Measurements from ENCODE around the gene SMIM45.

The SMIM45 gene

GRCh38 chr22:41932353-41932752 lies 19.6 kb upstream of the SMIM45 start:
- in situ Hi-C loops (cut with MboI; ENCODE audit: low pct_unique_long_range_greater_than_20kb in 2 of 9, low sequenced_read_pairs in 9 of 9, unreplicated experiment in 9 of 9), result loop anchor here in 2 of 9 experiments (25.0 kb wide), 3 partner anchors 120 to 245 kb away; partner anchors contain the start of genes CCDC134 (in 1 of the 2), MEI1 (in 1 of the 2) and SNU13 (in 1 of the 2)
- no peak for ATAC-seq (replicated peaks in 6 of 8)

GRCh38 chr22:41933411-41934177 lies 18.4 kb upstream of the SMIM45 start:
- H3K4me3 ChIP-seq, result no peak overlapping the region
- no peaks in the 10 kb centered on the region for H3K4me1 ChIP-seq (replicated peaks in 1 of 2)
- no peak overlapping the region for H3K27ac ChIP-seq
- peak in 1 of 8 experiments; percentile 25 for ATAC-seq (replicated peaks in 6 of 8)
- in situ Hi-C loops (cut with MboI; ENCODE audit: low pct_unique_long_range_greater_than_20kb in 2 of 9, low sequenced_read_pairs in 9 of 9, unreplicated experiment in 9 of 9), result loop anchor here in 2 of 9 experiments (25.0 kb wide), 3 partner anchors 121 to 246 kb away; partner anchors contain the start of genes CCDC134 (in 1 of the 2), MEI1 (in 1 of the 2) and SNU13 (in 1 of the 2)
- 73 to 100% (median 100%) methylated on average over 1 to 4 of the region's 16 CpGs; no CpG with 5 or more reads in 6 of the 10 experiments for WGBS, 10 experiments

More at GRCh38 chr22:41932353-41932752, 19.6 kb upstream of the SMIM45 start:
- 90 to 100% (median 95%) methylated on average over 1 to 5 of the region's 12 CpGs; no CpG with 5 or more reads in 4 of the 10 experiments for WGBS, 10 experiments
- no peak overlapping the region for H3K27ac ChIP-seq
- no peak overlapping the region for H3K4me3 ChIP-seq
- H3K4me1 ChIP-seq (replicated peaks in 1 of 2), result peaks cover 0 to 3% of the 10 kb centered on the region in 2 donors

GRCh38 chr22:41934284-41935014 lies 17.5 kb upstream of the SMIM45 start:
- H3K4me1 ChIP-seq (replicated peaks in 1 of 2), result no peaks in the 10 kb centered on the region
- no peak overlapping the region for H3K4me3 ChIP-seq
- in situ Hi-C loops (cut with MboI; ENCODE audit: low pct_unique_long_range_greater_than_20kb in 2 of 9, low sequenced_read_pairs in 9 of 9, unreplicated experiment in 9 of 9), result loop anchor here in 2 of 9 experiments (25.0 kb wide), 3 partner anchors 122 to 247 kb away; partner anchors contain the start of genes CCDC134 (in 1 of the 2), MEI1 (in 1 of the 2) and SNU13 (in 1 of the 2)
- no peak for ATAC-seq (replicated peaks in 6 of 8)
- no peak overlapping the region for H3K27ac ChIP-seq
- 88 to 100% (median 98%) methylated on average over 1 to 11 of the region's 17 CpGs; no CpG with 5 or more reads in 4 of the 10 experiments for WGBS, 10 experiments

GRCh38 chr22:41935015-41935351 lies 17.0 kb upstream of the SMIM45 start:
- in situ Hi-C loops (cut with MboI; ENCODE audit: low pct_unique_long_range_greater_than_20kb in 2 of 9, low sequenced_read_pairs in 9 of 9, unreplicated experiment in 9 of 9), result loop anchor here in 2 of 9 experiments (25.0 kb wide), 3 partner anchors 123 to 248 kb away; partner anchors contain the start of genes CCDC134 (in 1 of the 2), MEI1 (in 1 of the 2) and SNU13 (in 1 of the 2)
- H3K4me1 ChIP-seq (replicated peaks in 1 of 2), result no peaks in the 10 kb centered on the region
- WGBS, 10 experiments, result no CpG with 5 or more reads among the region's 4 CpGs
- no peak overlapping the region for H3K27ac ChIP-seq
- no peak for ATAC-seq (replicated peaks in 6 of 8)
- no peak overlapping the region for H3K4me3 ChIP-seq

GRCh38 chr22:41935509-41935908 lies 16.4 kb upstream of the SMIM45 start:
- ATAC-seq (replicated peaks in 6 of 8), result no peak
- in situ Hi-C loops (cut with MboI; ENCODE audit: low pct_unique_long_range_greater_than_20kb in 2 of 9, low sequenced_read_pairs in 9 of 9, unreplicated experiment in 9 of 9), result loop anchor here in 2 of 9 experiments (25.0 kb wide), 3 partner anchors 123 to 248 kb away; partner anchors contain the start of genes CCDC134 (in 1 of the 2), MEI1 (in 1 of the 2) and SNU13 (in 1 of the 2)
- no peak overlapping the region for H3K27ac ChIP-seq

GRCh38 chr22:41936894-41937169 lies 15.1 kb upstream of the SMIM45 start:
- H3K4me1 ChIP-seq (replicated peaks in 1 of 2), result peaks cover 4% of the 10 kb centered on the region in 2 donors
- ATAC-seq (replicated peaks in 6 of 8), result no peak
- 69 to 100% (median 100%) methylated on average over 1 to 2 of the region's 2 CpGs; no CpG with 5 or more reads in 5 of the 10 experiments for WGBS, 10 experiments

More at GRCh38 chr22:41935509-41935908, 16.4 kb upstream of the SMIM45 start:
- WGBS, 10 experiments, result 73 to 100% (median 100%) methylated on average over 1 to 3 of the region's 9 CpGs; no CpG with 5 or more reads in 5 of the 10 experiments
- H3K4me1 ChIP-seq (replicated peaks in 1 of 2), result no peaks in the 10 kb centered on the region
- no peak overlapping the region for H3K4me3 ChIP-seq

GRCh38 chr22:41939981-41940831 lies 11.7 kb upstream of the SMIM45 start:
- peak in 2 of 8 experiments; percentile 6 to 14 for ATAC-seq (replicated peaks in 6 of 8)
- H3K4me3 ChIP-seq, result no peak overlapping the region
- 77 to 100% (median 93%) methylated on average over 1 to 7 of the region's 13 CpGs; no CpG with 5 or more reads in 1 of the 10 experiments for WGBS, 10 experiments
- H3K4me1 ChIP-seq (replicated peaks in 1 of 2), result peaks cover 4% of the 10 kb centered on the region in 2 donors
- no peak overlapping the region for H3K27ac ChIP-seq
- in situ Hi-C loops (cut with MboI; ENCODE audit: low pct_unique_long_range_greater_than_20kb in 2 of 9, low sequenced_read_pairs in 9 of 9, unreplicated experiment in 9 of 9), result loop anchor here in 8 of 9 experiments (10.0 to 25.0 kb wide), 4 partner anchors 128 to 253 kb away; partner anchors contain the start of genes MEI1 (in 7 of the 8), CCDC134 (in 1 of the 8) and SNU13 (in 1 of the 8)

More at GRCh38 chr22:41936894-41937169, 15.1 kb upstream of the SMIM45 start:
- H3K4me3 ChIP-seq, result no peak overlapping the region
- no peak overlapping the region for H3K27ac ChIP-seq
- in situ Hi-C loops (cut with MboI; ENCODE audit: low pct_unique_long_range_greater_than_20kb in 2 of 9, low sequenced_read_pairs in 9 of 9, unreplicated experiment in 9 of 9), result loop anchor here in 2 of 9 experiments (25.0 kb wide), 3 partner anchors 125 to 250 kb away; partner anchors contain the start of genes CCDC134 (in 1 of the 2), MEI1 (in 1 of the 2) and SNU13 (in 1 of the 2)

GRCh38 chr22:41940832-41941765 lies 10.9 kb upstream of the SMIM45 start:
- Histone ChIP-seq H3K27ac (no peak overlapping the region), H3K4me3 (no peak overlapping the region), H3K4me1 (replicated peaks in 1 of 2) (peaks cover 9% of the 10 kb centered on the region in 2 donors)
- WGBS, 10 experiments, result 0 to 70% (median 48%) methylated on average over 1 to 9 of the region's 13 CpGs; no CpG with 5 or more reads in 3 of the 10 experiments
- peak; percentile 75 to 95 (median 83) for ATAC-seq (replicated peaks in 6 of 8)
- in situ Hi-C loops (cut with MboI; ENCODE audit: low pct_unique_long_range_greater_than_20kb in 2 of 9, low sequenced_read_pairs in 9 of 9, unreplicated experiment in 9 of 9), result loop anchor here in 8 of 9 experiments (10.0 to 25.0 kb wide), 4 partner anchors 129 to 254 kb away; partner anchors contain the start of genes MEI1 (in 7 of the 8), CCDC134 (in 1 of the 8) and SNU13 (in 1 of the 8)

- WGBS, 10 experiments, result 78 to 100% (median 94%) methylated on average over 2 to 9 of the region's 9 CpGs; no CpG with 5 or more reads in 2 of the 10 experiments
- Histone ChIP-seq H3K4me1 (replicated peaks in 1 of 2) (peaks cover 14 to 15% of the 10 kb centered on the region in 2 donors), H3K27ac (no peak overlapping the region), H3K4me3 (no peak overlapping the region)
- no peak for ATAC-seq (replicated peaks in 6 of 8)
- in situ Hi-C loops (cut with MboI; ENCODE audit: low pct_unique_long_range_greater_than_20kb in 2 of 9, low sequenced_read_pairs in 9 of 9, unreplicated experiment in 9 of 9), result loop anchor here in 8 of 9 experiments (10.0 to 25.0 kb wide), 4 partner anchors 131 to 256 kb away; partner anchors contain the start of genes MEI1 (in 7 of the 8), CCDC134 (in 1 of the 8) and SNU13 (in 1 of the 8)
Observed at GRCh38 chr22:41943661-41944209, 8.2 kb upstream of the SMIM45 start.

GRCh38 chr22:41946629-41947423 lies 5.1 kb upstream of the SMIM45 start, which contains the start of gene CENPM:
TSS of gene CENPM (minus strand) at chr22:41947152. CDS start at chr22:41947076, 76 bp downstream.
- WGBS, 10 experiments, result 0 to 50% (median 1%) methylated on average over 1 to 16 of the region's 56 CpGs; no CpG with 5 or more reads in 3 of the 10 experiments
- ATAC-seq (replicated peaks in 6 of 8), result peak; percentile 89 to 98 (median 93)
- Histone ChIP-seq H3K4me1 (replicated peaks in 1 of 2) (peaks cover 20 to 22% of the 10 kb centered on the region in 2 donors), H3K4me3 (peak within 1 kb of the TSS; percentile 54 to 88 (median 77)), H3K27ac (peak within 1 kb of the TSS; percentile 27 to 42)
- in situ Hi-C loops (cut with MboI; ENCODE audit: low pct_unique_long_range_greater_than_20kb in 2 of 9, low sequenced_read_pairs in 9 of 9, unreplicated experiment in 9 of 9), result loop anchor here in 8 of 9 experiments (10.0 to 25.0 kb wide), 4 partner anchors 135 to 260 kb away; partner anchors contain the start of genes MEI1 (in 7 of the 8), CCDC134 (in 1 of the 8) and SNU13 (in 1 of the 8)

Measured in motor neuron (in vitro differentiated cells).